Trophoblast cell (in vitro differentiated cells and primary cell): ENCODE measurements around the gene KDM4F.

Experiments used
- DNase-seq, 2 donors: peaks; one replicate each; pipeline ENCODE4 v3.0.0-alpha.2; 2016
- H2AFZ ChIP-seq: 2 replicates; pipeline ENCODE4 v1.6.1; 2013; ENCODE audit warnings: low read length, moderate library complexity, mild to moderate bottlenecking; ENCODE audit not compliant: insufficient read depth, poor library complexity
- H2AK5ac ChIP-seq: 2 replicates; pipeline ENCODE4 v1.6.1; 2013; ENCODE audit warnings: mild to moderate bottlenecking, low read length
- H2BK120ac ChIP-seq: 2 replicates; pipeline ENCODE4 v1.6.1; 2013; ENCODE audit warnings: low read length, mild to moderate bottlenecking, moderate library complexity; ENCODE audit not compliant: insufficient read depth, poor library complexity
- H2BK12ac ChIP-seq: 2 replicates; pipeline ENCODE4 v1.6.1; 2013; ENCODE audit warnings: mild to moderate bottlenecking, low read length, moderate library complexity
- H2BK5ac ChIP-seq: 2 replicates; pipeline ENCODE4 v1.6.1; 2013; ENCODE audit warnings: low read length, low read depth, moderate library complexity, mild to moderate bottlenecking; ENCODE audit not compliant: poor library complexity
- H3K14ac ChIP-seq: 2 replicates; pipeline ENCODE4 v1.6.1; 2013; ENCODE audit warnings: mild to moderate bottlenecking, low read length
- H3K18ac ChIP-seq: 2 replicates; pipeline ENCODE4 v1.6.1; 2013; ENCODE audit warnings: mild to moderate bottlenecking, low read length
- H3K23ac ChIP-seq: 2 replicates; pipeline ENCODE4 v1.6.1; 2013; ENCODE audit warnings: low read length
- H3K27ac ChIP-seq: 2 replicates; pipeline ENCODE4 v1.5.1; 2013; ENCODE audit warnings: low read depth, mild to moderate bottlenecking, inconsistent platforms, low read length, moderate library complexity
- H3K27me3 ChIP-seq: 2 replicates; pipeline ENCODE4 v1.6.1; 2013; ENCODE audit warnings: inconsistent platforms, mild to moderate bottlenecking, low read length, moderate library complexity; ENCODE audit not compliant: insufficient read depth
- H3K36me3 ChIP-seq, 2 experiments: 1 replicate in 1 of 2; 2 replicates in 1 of 2; pipeline ENCODE4 v1.6.1; 2013; ENCODE audit warnings: low read length in 2 of 2, mild to moderate bottlenecking in 2 of 2, moderate library complexity in 1 of 2; ENCODE audit not compliant: insufficient read depth in 2 of 2, control insufficient read depth in 1 of 2
- H3K4ac ChIP-seq: 2 replicates; pipeline ENCODE4 v1.6.1; 2013; ENCODE audit warnings: low read depth, mild to moderate bottlenecking, low read length, moderate library complexity
- H3K4me1 ChIP-seq, 2 experiments: 1 replicate in 1 of 2; 2 replicates in 1 of 2; pipeline ENCODE4 v1.6.1; 2013; ENCODE audit warnings: low read length in 2 of 2, mild to moderate bottlenecking in 2 of 2, moderate library complexity in 1 of 2; ENCODE audit not compliant: insufficient read depth in 2 of 2, control insufficient read depth in 1 of 2
- H3K4me2 ChIP-seq: 2 replicates; pipeline ENCODE4 v1.6.1; 2013; ENCODE audit warnings: inconsistent platforms, mild to moderate bottlenecking, low read length, moderate library complexity
- H3K4me3 ChIP-seq: 2 replicates; pipeline ENCODE4 v1.5.1; 2013; ENCODE audit warnings: mild to moderate bottlenecking, low read depth, low read length, inconsistent platforms
- H3K79me1 ChIP-seq: one replicate; pipeline ENCODE4 v1.6.1; 2013; ENCODE audit warnings: low read length
- H3K79me2 ChIP-seq: 2 replicates; pipeline ENCODE4 v1.6.1; 2013; ENCODE audit warnings: low read length, mild to moderate bottlenecking; ENCODE audit not compliant: control insufficient read depth, insufficient read depth, poor library complexity
- H3K9ac ChIP-seq: 2 replicates; pipeline ENCODE4 v1.6.1; 2013; ENCODE audit warnings: mild to moderate bottlenecking, low read length
- H3K9me3 ChIP-seq: 2 replicates; pipeline ENCODE4 v1.6.1; 2013; ENCODE audit warnings: low read depth, mild to moderate bottlenecking, control low read depth, inconsistent platforms, low read length; ENCODE audit not compliant: insufficient read depth
- H4K12ac ChIP-seq: 2 replicates; pipeline ENCODE4 v1.6.1; 2013; ENCODE audit warnings: low read depth, mild to moderate bottlenecking, low read length, moderate library complexity
- H4K8ac ChIP-seq: 2 replicates; pipeline ENCODE4 v1.6.1; 2013; ENCODE audit warnings: low read depth, mild to moderate bottlenecking, low read length, moderate library complexity
- H4K91ac ChIP-seq: one replicate; pipeline ENCODE4 v1.6.1; 2013; ENCODE audit warnings: low read depth, mild to moderate bottlenecking, low read length, moderate library complexity
- WGBS: extraction: QIAGEN DNeasy Blood & Tissue Kit; methylation state at CpG from one replicate; pipeline ENCODE4 v1.1.7; 2013; ENCODE audit warnings: missing lambda C conversion rate; ENCODE audit not compliant: insufficient read length, insufficient coverage; ENCODE audit errors: extremely low coverage; 5-methylcytosine and 5-hydroxymethylcytosine counted together

The KDM4F gene

GRCh38 chr11:95070471-95070870 is 21.2 kb downstream of the KDM4F start:
- Histone ChIP-seq H3K27me3 (no peaks in the 10 kb centered on the region), H3K36me3 (no peaks in the 10 kb centered on the region), H3K79me1 (peaks cover 12% of the 10 kb centered on the region), H3K4me3 (no peak overlapping the region), H2BK5ac (no peak overlapping the region), H3K27ac (no peak overlapping the region), H3K14ac (no peak overlapping the region), H3K9ac (no peak overlapping the region), H2AFZ (no peak overlapping the region), H2BK12ac (no peak overlapping the region), H4K8ac (no peak overlapping the region), H3K9me3 (no peaks in the 10 kb centered on the region), H2AK5ac (no peak overlapping the region), H4K91ac (no peak overlapping the region), H3K79me2 (peaks cover 11% of the 10 kb centered on the region), H3K4me1 (no peaks in the 10 kb centered on the region), H3K18ac (no peak overlapping the region), H2BK120ac (no peak overlapping the region), H3K23ac (no peak overlapping the region), H4K12ac (no peak overlapping the region), H3K4me2 (no peak overlapping the region), H3K4ac (no peak overlapping the region)
- no peak for DNase-seq
- WGBS = no CpG with 5 or more reads among the region's 1 CpG

- peak; percentile 34 to 48 for DNase-seq
- Histone ChIP-seq H3K18ac (no peak overlapping the region), H2AFZ (no peak overlapping the region), H2AK5ac (no peak overlapping the region), H3K36me3 (no peaks in the 10 kb centered on the region), H3K4me2 (no peak overlapping the region), H4K12ac (no peak overlapping the region), H3K4me3 (no peak overlapping the region), H2BK12ac (no peak overlapping the region), H2BK120ac (no peak overlapping the region), H3K14ac (no peak overlapping the region), H3K23ac (no peak overlapping the region), H3K79me2 (no peaks in the 10 kb centered on the region), H4K91ac (no peak overlapping the region), H3K4me1 (no peaks in the 10 kb centered on the region), H3K27ac (no peak overlapping the region), H4K8ac (no peak overlapping the region), H2BK5ac (no peak overlapping the region), H3K27me3 (no peaks in the 10 kb centered on the region), H3K79me1 (peaks cover 1% of the 10 kb centered on the region), H3K9me3 (no peaks in the 10 kb centered on the region), H3K9ac (no peak overlapping the region), H3K4ac (no peak overlapping the region)
Observed at GRCh38 chr11:95072948-95073347, 23.7 kb downstream of the KDM4F start.

GRCh38 chr11:95074792-95075563 is 25.8 kb downstream of the KDM4F start:
- no peak overlapping the region for H3K4me2 ChIP-seq
- H2BK5ac ChIP-seq = no peak overlapping the region
- H3K36me3 ChIP-seq = no peaks in the 10 kb centered on the region
- H3K27ac ChIP-seq = no peak overlapping the region
- no peak overlapping the region for H4K12ac ChIP-seq
- no peak overlapping the region for H4K8ac ChIP-seq
- H2AFZ ChIP-seq = no peak overlapping the region
- H4K91ac ChIP-seq = no peak overlapping the region
- no peak overlapping the region for H3K23ac ChIP-seq
- no peak overlapping the region for H3K4ac ChIP-seq
- no peak overlapping the region for H2BK12ac ChIP-seq
- no peak for DNase-seq
- H3K4me1 ChIP-seq = no peaks in the 10 kb centered on the region
- no peak overlapping the region for H3K18ac ChIP-seq
- no peak overlapping the region for H2AK5ac ChIP-seq
- H3K9ac ChIP-seq = no peak overlapping the region
- no peak overlapping the region for H2BK120ac ChIP-seq
- no peak overlapping the region for H3K14ac ChIP-seq
- H3K79me2 ChIP-seq = no peaks in the 10 kb centered on the region
- H3K9me3 ChIP-seq = no peaks in the 10 kb centered on the region
- no peak overlapping the region for H3K4me3 ChIP-seq
- WGBS = no CpG with 5 or more reads among the region's 8 CpGs
- H3K27me3 ChIP-seq = no peaks in the 10 kb centered on the region
- H3K79me1 ChIP-seq = no peaks in the 10 kb centered on the region

- Histone ChIP-seq H3K4ac (no peak overlapping the region), H4K8ac (no peak overlapping the region), H2BK12ac (no peak overlapping the region), H2AK5ac (no peak overlapping the region), H3K4me1 (peaks cover 0 to 5% of the 10 kb centered on the region in 2 experiments), H3K4me3 (no peak overlapping the region), H3K9ac (no peak overlapping the region), H3K23ac (no peak overlapping the region), H2BK120ac (no peak overlapping the region), H4K91ac (no peak overlapping the region), H3K79me2 (no peaks in the 10 kb centered on the region), H3K27ac (no peak overlapping the region), H2BK5ac (no peak overlapping the region), H3K4me2 (no peak overlapping the region), H3K79me1 (no peaks in the 10 kb centered on the region), H2AFZ (no peak overlapping the region), H3K14ac (no peak overlapping the region), H3K9me3 (no peaks in the 10 kb centered on the region), H4K12ac (no peak overlapping the region), H3K18ac (no peak overlapping the region), H3K27me3 (no peaks in the 10 kb centered on the region), H3K36me3 (no peaks in the 10 kb centered on the region)
- no peak for DNase-seq
- no CpG with 5 or more reads among the region's 1 CpG for WGBS
Observed at GRCh38 chr11:95076416-95076815, 27.2 kb downstream of the KDM4F start.
